Panc1 (cell line): ENCODE measurements around the gene FARS2. TPM values are rescaled to one million over a fixed set of nuclear protein-coding genes. Genes with fewer than 3 reads are reported as not detected.

ENCODE experiments used
- ATAC-seq: fragments of 200-7000 bp; cut with Tn5 transposase; 2 replicates; pipeline ENCODE4 v1.9.1; 2020; ENCODE audit warnings: mild to moderate bottlenecking, moderate library complexity
- BruUV-seq: library from RNA; stranded (reverse); fragments of 400-500 nt; replicated peaks from 2 replicates; lab custom pipeline; 2021; lab: Mats Ljungman, UMichigan
- CTCF ChIA-PET: fragments of 300-600 bp; sonication (Branson Sonifier 250); formaldehyde crosslinking; loops from one replicate; lab custom pipeline; 2022; ENCODE audit warnings: antibody characterized with exemption; lab: Charles Lee
- POLR2A ChIA-PET: fragments of 300-600 bp; sonication (Branson Sonifier 250); formaldehyde crosslinking; loops from one replicate; lab custom pipeline; 2022; ENCODE audit warnings: antibody characterized with exemption; lab: Charles Lee
- DNase-seq: peaks from one replicate; pipeline ENCODE4 v3.0.0-alpha.2; 2010; ENCODE audit warnings: low read depth, low spot score
- H3K27ac ChIP-seq: 2 replicates; pipeline ENCODE4 v1.5.1; 2011; ENCODE audit warnings: mild to moderate bottlenecking, low read length, inconsistent platforms
- H3K27me3 ChIP-seq: fragments of 200-500 bp; sonication (Bioruptor generic); 2 replicates; pipeline ENCODE4 v1.6.0; 2014; ENCODE audit warnings: low read length, inconsistent platforms; ENCODE audit not compliant: control insufficient read depth, insufficient read depth
- H3K36me3 ChIP-seq: fragments of 200-500 bp; sonication (Bioruptor generic); 2 replicates; pipeline ENCODE4 v1.5.1; 2014; ENCODE audit warnings: inconsistent platforms, mild to moderate bottlenecking, low read length, moderate library complexity; ENCODE audit not compliant: control insufficient read depth, insufficient read depth
- H3K4me1 ChIP-seq: 2 replicates; pipeline ENCODE4 v1.5.1; 2011; ENCODE audit warnings: inconsistent platforms, mild to moderate bottlenecking, low read length, moderate library complexity; ENCODE audit not compliant: control insufficient read depth, insufficient read depth
- H3K4me3 ChIP-seq, 2 experiments: 2 replicates each; pipeline ENCODE4 v1.5.1; 2011 to 2012; ENCODE audit warnings: low read depth in 2 of 2, low read length in 2 of 2, mild to moderate bottlenecking in 2 of 2, inconsistent platforms in 1 of 2, moderate library complexity in 1 of 2
- H3K9me3 ChIP-seq: fragments of 200-500 bp; sonication (Bioruptor generic); 2 replicates; pipeline ENCODE4 v1.5.1; 2014; ENCODE audit warnings: low read depth, mild to moderate bottlenecking, inconsistent platforms, low read length, moderate library complexity; ENCODE audit not compliant: control insufficient read depth, insufficient read depth
- POLR2AphosphoS5 ChIP-seq: IDR thresholded peaks from 2 replicates; pipeline ENCODE4 v1.6.1; 2012; ENCODE audit warnings: mild to moderate bottlenecking, low read depth, low read length, moderate library complexity
- SIN3A ChIP-seq: IDR thresholded peaks from 2 replicates; pipeline ENCODE4 v1.6.1; 2012; ENCODE audit warnings: low read depth, mild to moderate bottlenecking, low read length, moderate library complexity, borderline replicate concordance; ENCODE audit not compliant: insufficient read depth
- TCF7L2 ChIP-seq: IDR thresholded peaks from 2 replicates; pipeline ENCODE4 v1.6.1; 2011; ENCODE audit warnings: mild to moderate bottlenecking, low read depth, low read length, inconsistent platforms
- in situ Hi-C: cut with HindIII; loops from 2 replicates; pipeline ENCODE4 v1.10.0; 2016; ENCODE audit warnings: low sequenced_read_pairs, low pct_unique_long_range_greater_than_20kb
- intact Hi-C: fragments of 100-400 bp; cut with micrococcal nuclease; formaldehyde crosslinking; loops from one replicate; pipeline ENCODE4 v1.10.0; 2022; ENCODE audit not compliant: unreplicated experiment
- total RNA-seq: library from RNA; stranded (reverse); gene quantifications from one replicate; pipeline ENCODE4 v1.2.1, GENCODE V29; 2021; ENCODE audit not compliant: unreplicated experiment
- TF ChIP-seq, protein P1 (sequence below), 2 experiments: IDR thresholded peaks; 2 replicates each; pipeline ENCODE4 v1.6.1; 2011 to 2012; ENCODE audit warnings: low read depth in 2 of 2, control low read depth in 1 of 2, low read length in 1 of 2, mild to moderate bottlenecking in 1 of 2, moderate library complexity in 1 of 2; ENCODE audit not compliant: insufficient read depth in 1 of 2
- TF ChIP-seq, protein P2 (sequence below): fragments of 450-650 bp; IDR thresholded peaks from 2 replicates; pipeline ENCODE4 v1.5.1; 2017; ENCODE audit warnings: mild to moderate bottlenecking

The FARS2 gene
- total RNA-seq, 1 experiment from 2014 or later = 12.8 TPM

- ChIA-PET CTCF (no interaction called here), POLR2A (no interaction called here)
- no peaks in the 10 kb centered on the region for H3K4me1 ChIP-seq
- BruUV-seq = no TSS peak
- no peak overlapping the region for H3K4me3 ChIP-seq
- in situ Hi-C loops = no loop called here
- ATAC-seq (no peak), DNase-seq (no peak)
- no peaks in the 10 kb centered on the region for H3K27me3 ChIP-seq
- no peaks in the 10 kb centered on the region for H3K36me3 ChIP-seq
- no peak overlapping the region for H3K27ac ChIP-seq
- H3K9me3 ChIP-seq = no peaks in the 10 kb centered on the region
- TF ChIP-seq, protein P1, sequence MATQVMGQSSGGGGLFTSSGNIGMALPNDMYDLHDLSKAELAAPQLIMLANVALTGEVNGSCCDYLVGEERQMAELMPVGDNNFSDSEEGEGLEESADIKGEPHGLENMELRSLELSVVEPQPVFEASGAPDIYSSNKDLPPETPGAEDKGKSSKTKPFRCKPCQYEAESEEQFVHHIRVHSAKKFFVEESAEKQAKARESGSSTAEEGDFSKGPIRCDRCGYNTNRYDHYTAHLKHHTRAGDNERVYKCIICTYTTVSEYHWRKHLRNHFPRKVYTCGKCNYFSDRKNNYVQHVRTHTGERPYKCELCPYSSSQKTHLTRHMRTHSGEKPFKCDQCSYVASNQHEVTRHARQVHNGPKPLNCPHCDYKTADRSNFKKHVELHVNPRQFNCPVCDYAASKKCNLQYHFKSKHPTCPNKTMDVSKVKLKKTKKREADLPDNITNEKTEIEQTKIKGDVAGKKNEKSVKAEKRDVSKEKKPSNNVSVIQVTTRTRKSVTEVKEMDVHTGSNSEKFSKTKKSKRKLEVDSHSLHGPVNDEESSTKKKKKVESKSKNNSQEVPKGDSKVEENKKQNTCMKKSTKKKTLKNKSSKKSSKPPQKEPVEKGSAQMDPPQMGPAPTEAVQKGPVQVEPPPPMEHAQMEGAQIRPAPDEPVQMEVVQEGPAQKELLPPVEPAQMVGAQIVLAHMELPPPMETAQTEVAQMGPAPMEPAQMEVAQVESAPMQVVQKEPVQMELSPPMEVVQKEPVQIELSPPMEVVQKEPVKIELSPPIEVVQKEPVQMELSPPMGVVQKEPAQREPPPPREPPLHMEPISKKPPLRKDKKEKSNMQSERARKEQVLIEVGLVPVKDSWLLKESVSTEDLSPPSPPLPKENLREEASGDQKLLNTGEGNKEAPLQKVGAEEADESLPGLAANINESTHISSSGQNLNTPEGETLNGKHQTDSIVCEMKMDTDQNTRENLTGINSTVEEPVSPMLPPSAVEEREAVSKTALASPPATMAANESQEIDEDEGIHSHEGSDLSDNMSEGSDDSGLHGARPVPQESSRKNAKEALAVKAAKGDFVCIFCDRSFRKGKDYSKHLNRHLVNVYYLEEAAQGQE (IDR thresholded peaks at IDR 0.05; ENCODE audit: insufficient read depth in 1 of 2, low read depth in 2 of 2, low read length in 1 of 2) = no peak
- TF ChIP-seq POLR2AphosphoS5 = no peak
- no peak for TF ChIP-seq TCF7L2
- no peak for TF ChIP-seq SIN3A
- TF ChIP-seq, protein P2, sequence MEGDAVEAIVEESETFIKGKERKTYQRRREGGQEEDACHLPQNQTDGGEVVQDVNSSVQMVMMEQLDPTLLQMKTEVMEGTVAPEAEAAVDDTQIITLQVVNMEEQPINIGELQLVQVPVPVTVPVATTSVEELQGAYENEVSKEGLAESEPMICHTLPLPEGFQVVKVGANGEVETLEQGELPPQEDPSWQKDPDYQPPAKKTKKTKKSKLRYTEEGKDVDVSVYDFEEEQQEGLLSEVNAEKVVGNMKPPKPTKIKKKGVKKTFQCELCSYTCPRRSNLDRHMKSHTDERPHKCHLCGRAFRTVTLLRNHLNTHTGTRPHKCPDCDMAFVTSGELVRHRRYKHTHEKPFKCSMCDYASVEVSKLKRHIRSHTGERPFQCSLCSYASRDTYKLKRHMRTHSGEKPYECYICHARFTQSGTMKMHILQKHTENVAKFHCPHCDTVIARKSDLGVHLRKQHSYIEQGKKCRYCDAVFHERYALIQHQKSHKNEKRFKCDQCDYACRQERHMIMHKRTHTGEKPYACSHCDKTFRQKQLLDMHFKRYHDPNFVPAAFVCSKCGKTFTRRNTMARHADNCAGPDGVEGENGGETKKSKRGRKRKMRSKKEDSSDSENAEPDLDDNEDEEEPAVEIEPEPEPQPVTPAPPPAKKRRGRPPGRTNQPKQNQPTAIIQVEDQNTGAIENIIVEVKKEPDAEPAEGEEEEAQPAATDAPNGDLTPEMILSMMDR = no peak
- intact Hi-C loops = no loop called here
These were observed 375.1 kb downstream of the FARS2 start for GRCh38 chr6:5636210-5637030.

GRCh38 chr6:5637714-5638113 lies 376.4 kb downstream of the FARS2 start:
- TF ChIP-seq, protein P1 (IDR thresholded peaks at IDR 0.05; ENCODE audit: insufficient read depth in 1 of 2, low read depth in 2 of 2, low read length in 1 of 2) = no peak
- no peak for TF ChIP-seq POLR2AphosphoS5
- no peak for TF ChIP-seq TCF7L2
- TF ChIP-seq, protein P2 = no peak
- TF ChIP-seq SIN3A = no peak
- CTCF ChIA-PET = no interaction called here
- Histone ChIP-seq H3K9me3 (no peaks in the 10 kb centered on the region), H3K36me3 (no peaks in the 10 kb centered on the region), H3K4me1 (no peaks in the 10 kb centered on the region), H3K27me3 (no peaks in the 10 kb centered on the region), H3K4me3 (no peak overlapping the region), H3K27ac (no peak overlapping the region)
- no TSS peak for BruUV-seq
- intact Hi-C loops (no loop called here), in situ Hi-C loops (no loop called here)
- no peak for DNase-seq
- ATAC-seq = no peak
- POLR2A ChIA-PET = no interaction called here
